Esophagus muscularis mucosa (tissue), 3 donors: ENCODE measurements around the gene SHMT2.

Experiments
- CTCF ChIP-seq, 3 experiments: fragments of 200-600 bp in 2 of 3; fragments of 450-650 bp in 1 of 3; sonication (generic) in 2 of 3; IDR thresholded peaks; one replicate each; pipeline ENCODE4 v1.5.1; 2017 to 2019; ENCODE audit warnings: antibody characterized with exemption in 3 of 3, mild to moderate bottlenecking in 2 of 3, moderate library complexity in 1 of 3
- POLR2A ChIP-seq: fragments of 450-650 bp; IDR thresholded peaks from one replicate; pipeline ENCODE4 v1.6.1; 2017; ENCODE audit warnings: antibody characterized with exemption, moderate library complexity, mild to moderate bottlenecking, low read depth
- POLR2AphosphoS5 ChIP-seq, 2 donors: sonication (generic); formaldehyde crosslinking; IDR thresholded peaks; one replicate each; pipeline ENCODE4 v1.6.1; 2017; ENCODE audit warnings: antibody characterized with exemption in 2 of 2

- TF ChIP-seq CTCF (IDR thresholded peaks at IDR 0.05) (no peak), POLR2AphosphoS5 (IDR thresholded peaks at IDR 0.05) (no peak), POLR2A (no peak)
Observed at GRCh38 chr12:57234571-57235016, 5.1 kb downstream of the SHMT2 start.
